Measurements from ENCODE around the gene CCDC88C. TPM values are rescaled to one million over a fixed set of nuclear protein-coding genes. Genes with fewer than 3 reads are reported as not detected.

The CCDC88C gene
- total and polyA plus RNA-seq, 2 experiments from 2014 or later, result 23.6 to 60.7 TPM

DNA sequence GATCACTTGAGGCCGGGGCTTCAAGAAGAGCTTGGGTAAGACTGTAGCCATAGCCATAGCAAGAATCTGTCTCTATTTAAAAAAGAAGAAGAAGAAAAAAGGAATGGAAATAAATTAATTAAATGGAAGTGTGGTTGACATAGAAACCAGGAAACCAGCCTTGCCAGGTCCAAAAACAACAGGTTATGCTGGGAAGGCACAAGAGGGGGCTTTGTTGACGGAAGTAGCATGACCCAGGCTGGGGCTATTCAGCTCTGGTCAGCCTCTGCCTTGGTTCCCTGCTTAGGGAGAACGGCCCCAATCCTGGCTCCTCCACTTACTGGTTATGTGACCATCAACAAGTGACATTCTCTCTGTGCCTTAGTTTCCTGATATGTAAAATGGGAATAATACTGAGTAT lies 158.7 kb downstream of the CCDC88C start:
- Histone ChIP-seq H3K27me3 (ENCODE audit: insufficient read depth) (peaks cover 22% of the 10 kb centered on the region), H3K4me2 (no peak overlapping the region), H4K20me1 (replicated peaks; ENCODE audit: insufficient read depth) (no peaks in the 10 kb centered on the region), H3K9me2 (ENCODE audit: insufficient read depth) (no peaks in the 10 kb centered on the region), H3K4me3 (no peak overlapping the region), H3F3A (replicated peaks; ENCODE audit: low read depth) (0 out of 2 replicates have a peak, but pooled peaks cover 4% of the 10 kb centered on the region), H3K79me2 (replicated peaks; ENCODE audit: insufficient read depth) (no peaks in the 10 kb centered on the region), H2AFZ (no peak overlapping the region), H3K36me3 (ENCODE audit: insufficient read depth) (no peaks in the 10 kb centered on the region), H3K4me1 (ENCODE audit: insufficient read depth) (peaks cover 4% of the 10 kb centered on the region; the same call in 1 of the 2 replicates), H3K27ac (ENCODE audit: low read depth) (no peak overlapping the region)
- ATAC-seq (no peak), DNase-seq (ENCODE audit: low spot score) (no peak)
- Mint-ChIP-seq H3K27me3 (ENCODE audit: insufficient read depth, low read depth, poor library complexity) (peaks cover 23% of the 10 kb centered on the region), H3K4me1 (peaks cover 25% of the 10 kb centered on the region), H3K4me3 (no peak overlapping the region), H3K36me3 (ENCODE audit: low read depth) (no peaks in the 10 kb centered on the region), H3K9me3 (no peaks in the 10 kb centered on the region; the same call in 2 of the 3 replicates), H3K27ac (no peak overlapping the region)
- no peak for TF ChIP-seq POLR2AphosphoS5 (IDR thresholded peaks at IDR 0.05; ENCODE audit: low read depth)
- TF ChIP-seq NANOG (IDR thresholded peaks at IDR 0.05; ENCODE audit: borderline replicate concordance), result no peak
- TF ChIP-seq, protein P1, sequence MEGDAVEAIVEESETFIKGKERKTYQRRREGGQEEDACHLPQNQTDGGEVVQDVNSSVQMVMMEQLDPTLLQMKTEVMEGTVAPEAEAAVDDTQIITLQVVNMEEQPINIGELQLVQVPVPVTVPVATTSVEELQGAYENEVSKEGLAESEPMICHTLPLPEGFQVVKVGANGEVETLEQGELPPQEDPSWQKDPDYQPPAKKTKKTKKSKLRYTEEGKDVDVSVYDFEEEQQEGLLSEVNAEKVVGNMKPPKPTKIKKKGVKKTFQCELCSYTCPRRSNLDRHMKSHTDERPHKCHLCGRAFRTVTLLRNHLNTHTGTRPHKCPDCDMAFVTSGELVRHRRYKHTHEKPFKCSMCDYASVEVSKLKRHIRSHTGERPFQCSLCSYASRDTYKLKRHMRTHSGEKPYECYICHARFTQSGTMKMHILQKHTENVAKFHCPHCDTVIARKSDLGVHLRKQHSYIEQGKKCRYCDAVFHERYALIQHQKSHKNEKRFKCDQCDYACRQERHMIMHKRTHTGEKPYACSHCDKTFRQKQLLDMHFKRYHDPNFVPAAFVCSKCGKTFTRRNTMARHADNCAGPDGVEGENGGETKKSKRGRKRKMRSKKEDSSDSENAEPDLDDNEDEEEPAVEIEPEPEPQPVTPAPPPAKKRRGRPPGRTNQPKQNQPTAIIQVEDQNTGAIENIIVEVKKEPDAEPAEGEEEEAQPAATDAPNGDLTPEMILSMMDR (conservative IDR thresholded peaks at IDR 0.05; ENCODE audit: low read depth in 2 of 2), result no peak
- TF ChIP-seq, protein P2, sequence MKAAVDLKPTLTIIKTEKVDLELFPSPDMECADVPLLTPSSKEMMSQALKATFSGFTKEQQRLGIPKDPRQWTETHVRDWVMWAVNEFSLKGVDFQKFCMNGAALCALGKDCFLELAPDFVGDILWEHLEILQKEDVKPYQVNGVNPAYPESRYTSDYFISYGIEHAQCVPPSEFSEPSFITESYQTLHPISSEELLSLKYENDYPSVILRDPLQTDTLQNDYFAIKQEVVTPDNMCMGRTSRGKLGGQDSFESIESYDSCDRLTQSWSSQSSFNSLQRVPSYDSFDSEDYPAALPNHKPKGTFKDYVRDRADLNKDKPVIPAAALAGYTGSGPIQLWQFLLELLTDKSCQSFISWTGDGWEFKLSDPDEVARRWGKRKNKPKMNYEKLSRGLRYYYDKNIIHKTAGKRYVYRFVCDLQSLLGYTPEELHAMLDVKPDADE (IDR thresholded peaks at IDR 0.05), result no peak
- no peak for TF ChIP-seq ZNF331 (CRISPR knock-in tag; IDR thresholded peaks at IDR 0.05; ENCODE audit: low read depth)
- TF ChIP-seq JUNB (IDR thresholded peaks at IDR 0.05; ENCODE audit: unreplicated experiment), result no peak
- TF ChIP-seq ZNF114 (CRISPR knock-in tag; IDR thresholded peaks at IDR 0.05), result no peak
- TF ChIP-seq EZH2phosphoT487 (IDR thresholded peaks at IDR 0.05; ENCODE audit: unreplicated experiment), result no peak
- no peak for TF ChIP-seq EZH2 (IDR thresholded peaks at IDR 0.05; ENCODE audit: low read depth, unreplicated experiment)
- TF ChIP-seq, protein P3, sequence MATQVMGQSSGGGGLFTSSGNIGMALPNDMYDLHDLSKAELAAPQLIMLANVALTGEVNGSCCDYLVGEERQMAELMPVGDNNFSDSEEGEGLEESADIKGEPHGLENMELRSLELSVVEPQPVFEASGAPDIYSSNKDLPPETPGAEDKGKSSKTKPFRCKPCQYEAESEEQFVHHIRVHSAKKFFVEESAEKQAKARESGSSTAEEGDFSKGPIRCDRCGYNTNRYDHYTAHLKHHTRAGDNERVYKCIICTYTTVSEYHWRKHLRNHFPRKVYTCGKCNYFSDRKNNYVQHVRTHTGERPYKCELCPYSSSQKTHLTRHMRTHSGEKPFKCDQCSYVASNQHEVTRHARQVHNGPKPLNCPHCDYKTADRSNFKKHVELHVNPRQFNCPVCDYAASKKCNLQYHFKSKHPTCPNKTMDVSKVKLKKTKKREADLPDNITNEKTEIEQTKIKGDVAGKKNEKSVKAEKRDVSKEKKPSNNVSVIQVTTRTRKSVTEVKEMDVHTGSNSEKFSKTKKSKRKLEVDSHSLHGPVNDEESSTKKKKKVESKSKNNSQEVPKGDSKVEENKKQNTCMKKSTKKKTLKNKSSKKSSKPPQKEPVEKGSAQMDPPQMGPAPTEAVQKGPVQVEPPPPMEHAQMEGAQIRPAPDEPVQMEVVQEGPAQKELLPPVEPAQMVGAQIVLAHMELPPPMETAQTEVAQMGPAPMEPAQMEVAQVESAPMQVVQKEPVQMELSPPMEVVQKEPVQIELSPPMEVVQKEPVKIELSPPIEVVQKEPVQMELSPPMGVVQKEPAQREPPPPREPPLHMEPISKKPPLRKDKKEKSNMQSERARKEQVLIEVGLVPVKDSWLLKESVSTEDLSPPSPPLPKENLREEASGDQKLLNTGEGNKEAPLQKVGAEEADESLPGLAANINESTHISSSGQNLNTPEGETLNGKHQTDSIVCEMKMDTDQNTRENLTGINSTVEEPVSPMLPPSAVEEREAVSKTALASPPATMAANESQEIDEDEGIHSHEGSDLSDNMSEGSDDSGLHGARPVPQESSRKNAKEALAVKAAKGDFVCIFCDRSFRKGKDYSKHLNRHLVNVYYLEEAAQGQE (IDR thresholded peaks at IDR 0.05; ENCODE audit: unreplicated experiment), result no peak
- TF ChIP-seq, protein P4, sequence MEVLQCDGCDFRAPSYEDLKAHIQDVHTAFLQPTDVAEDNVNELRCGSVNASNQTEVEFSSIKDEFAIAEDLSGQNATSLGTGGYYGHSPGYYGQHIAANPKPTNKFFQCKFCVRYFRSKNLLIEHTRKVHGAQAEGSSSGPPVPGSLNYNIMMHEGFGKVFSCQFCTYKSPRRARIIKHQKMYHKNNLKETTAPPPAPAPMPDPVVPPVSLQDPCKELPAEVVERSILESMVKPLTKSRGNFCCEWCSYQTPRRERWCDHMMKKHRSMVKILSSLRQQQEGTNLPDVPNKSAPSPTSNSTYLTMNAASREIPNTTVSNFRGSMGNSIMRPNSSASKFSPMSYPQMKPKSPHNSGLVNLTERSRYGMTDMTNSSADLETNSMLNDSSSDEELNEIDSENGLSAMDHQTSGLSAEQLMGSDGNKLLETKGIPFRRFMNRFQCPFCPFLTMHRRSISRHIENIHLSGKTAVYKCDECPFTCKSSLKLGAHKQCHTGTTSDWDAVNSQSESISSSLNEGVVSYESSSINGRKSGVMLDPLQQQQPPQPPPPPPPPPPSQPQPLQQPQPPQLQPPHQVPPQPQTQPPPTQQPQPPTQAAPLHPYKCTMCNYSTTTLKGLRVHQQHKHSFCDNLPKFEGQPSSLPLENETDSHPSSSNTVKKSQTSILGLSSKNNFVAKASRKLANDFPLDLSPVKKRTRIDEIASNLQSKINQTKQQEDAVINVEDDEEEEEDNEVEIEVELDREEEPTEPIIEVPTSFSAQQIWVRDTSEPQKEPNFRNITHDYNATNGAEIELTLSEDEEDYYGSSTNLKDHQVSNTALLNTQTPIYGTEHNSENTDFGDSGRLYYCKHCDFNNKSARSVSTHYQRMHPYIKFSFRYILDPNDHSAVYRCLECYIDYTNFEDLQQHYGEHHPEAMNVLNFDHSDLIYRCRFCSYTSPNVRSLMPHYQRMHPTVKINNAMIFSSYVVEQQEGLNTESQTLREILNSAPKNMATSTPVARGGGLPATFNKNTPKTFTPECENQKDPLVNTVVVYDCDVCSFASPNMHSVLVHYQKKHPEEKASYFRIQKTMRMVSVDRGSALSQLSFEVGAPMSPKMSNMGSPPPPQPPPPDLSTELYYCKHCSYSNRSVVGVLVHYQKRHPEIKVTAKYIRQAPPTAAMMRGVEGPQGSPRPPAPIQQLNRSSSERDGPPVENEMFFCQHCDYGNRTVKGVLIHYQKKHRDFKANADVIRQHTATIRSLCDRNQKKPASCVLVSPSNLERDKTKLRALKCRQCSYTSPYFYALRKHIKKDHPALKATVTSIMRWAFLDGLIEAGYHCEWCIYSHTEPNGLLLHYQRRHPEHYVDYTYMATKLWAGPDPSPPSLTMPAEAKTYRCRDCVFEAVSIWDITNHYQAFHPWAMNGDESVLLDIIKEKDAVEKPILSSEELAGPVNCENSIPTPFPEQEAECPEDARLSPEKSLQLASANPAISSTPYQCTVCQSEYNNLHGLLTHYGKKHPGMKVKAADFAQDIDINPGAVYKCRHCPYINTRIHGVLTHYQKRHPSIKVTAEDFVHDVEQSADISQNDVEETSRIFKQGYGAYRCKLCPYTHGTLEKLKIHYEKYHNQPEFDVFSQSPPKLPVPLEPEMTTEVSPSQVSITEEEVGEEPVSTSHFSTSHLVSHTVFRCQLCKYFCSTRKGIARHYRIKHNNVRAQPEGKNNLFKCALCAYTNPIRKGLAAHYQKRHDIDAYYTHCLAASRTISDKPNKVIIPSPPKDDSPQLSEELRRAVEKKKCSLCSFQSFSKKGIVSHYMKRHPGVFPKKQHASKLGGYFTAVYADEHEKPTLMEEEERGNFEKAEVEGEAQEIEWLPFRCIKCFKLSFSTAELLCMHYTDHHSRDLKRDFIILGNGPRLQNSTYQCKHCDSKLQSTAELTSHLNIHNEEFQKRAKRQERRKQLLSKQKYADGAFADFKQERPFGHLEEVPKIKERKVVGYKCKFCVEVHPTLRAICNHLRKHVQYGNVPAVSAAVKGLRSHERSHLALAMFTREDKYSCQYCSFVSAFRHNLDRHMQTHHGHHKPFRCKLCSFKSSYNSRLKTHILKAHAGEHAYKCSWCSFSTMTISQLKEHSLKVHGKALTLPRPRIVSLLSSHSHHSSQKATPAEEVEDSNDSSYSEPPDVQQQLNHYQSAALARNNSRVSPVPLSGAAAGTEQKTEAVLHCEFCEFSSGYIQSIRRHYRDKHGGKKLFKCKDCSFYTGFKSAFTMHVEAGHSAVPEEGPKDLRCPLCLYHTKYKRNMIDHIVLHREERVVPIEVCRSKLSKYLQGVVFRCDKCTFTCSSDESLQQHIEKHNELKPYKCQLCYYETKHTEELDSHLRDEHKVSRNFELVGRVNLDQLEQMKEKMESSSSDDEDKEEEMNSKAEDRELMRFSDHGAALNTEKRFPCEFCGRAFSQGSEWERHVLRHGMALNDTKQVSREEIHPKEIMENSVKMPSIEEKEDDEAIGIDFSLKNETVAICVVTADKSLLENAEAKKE (CRISPR knock-in tag; IDR thresholded peaks at IDR 0.05), result no peak
- no peak for TF ChIP-seq STAT1 (IDR thresholded peaks at IDR 0.05; ENCODE audit: unreplicated experiment)
- no peak for TF ChIP-seq CREB1 (CRISPR knock-in tag; IDR thresholded peaks at IDR 0.05; ENCODE audit: low read depth)
